Nucleus accumbens (tissue), 56 donors: Measurements from ENCODE around the gene SAE1.
"Not testable (repeated sequence)": the region's sequence is repeated elsewhere in the genome, so short reads cannot be mapped to it uniquely, and the experiment has no call there.

ENCODE experiments used
- DNase-seq, 56 donors: peaks; one replicate each; lab custom pipeline; 2025; lab: John Stamatoyannopoulos, UW

The SAE1 gene

DNA sequence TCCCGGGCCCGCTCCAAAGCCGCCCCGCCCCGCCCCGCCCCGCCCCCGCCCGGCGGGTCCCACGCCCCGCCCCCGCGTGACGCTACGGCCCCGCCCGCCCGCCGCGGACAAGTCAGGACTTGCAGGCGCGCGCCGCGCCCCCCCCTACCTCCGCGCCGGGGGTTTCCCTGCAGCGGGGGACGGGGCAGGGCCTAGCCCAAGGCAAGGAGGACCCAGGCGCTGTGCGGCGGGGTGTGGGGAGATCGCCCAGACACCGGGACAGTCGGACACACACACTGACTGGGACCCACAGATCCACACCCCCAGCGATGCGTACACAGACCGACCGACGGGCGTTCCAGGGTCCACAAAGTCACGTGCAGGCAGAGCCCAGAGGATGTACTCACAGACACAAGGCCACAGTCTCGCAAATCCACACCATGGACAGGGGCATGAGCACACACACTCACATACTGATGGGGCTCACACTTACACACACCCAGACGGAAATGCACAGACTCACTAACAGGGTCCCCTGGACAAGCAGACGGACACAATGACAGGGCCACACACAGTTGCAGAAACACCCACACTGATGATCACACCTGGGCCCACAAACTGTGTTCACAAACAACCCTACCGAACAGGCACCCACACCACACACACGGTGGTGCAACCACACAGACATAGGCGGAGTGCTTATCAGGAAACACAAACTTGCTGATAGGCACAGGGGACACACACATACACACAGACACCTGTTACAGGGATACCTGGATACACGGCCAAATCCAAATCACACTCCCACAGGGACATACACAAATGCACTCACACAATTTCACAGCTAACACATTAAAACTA, 100.8 kb downstream of the SAE1 start:
- peak in 52 of 56 donors; percentile 23 to 89 (median 66) for DNase-seq

DNA sequence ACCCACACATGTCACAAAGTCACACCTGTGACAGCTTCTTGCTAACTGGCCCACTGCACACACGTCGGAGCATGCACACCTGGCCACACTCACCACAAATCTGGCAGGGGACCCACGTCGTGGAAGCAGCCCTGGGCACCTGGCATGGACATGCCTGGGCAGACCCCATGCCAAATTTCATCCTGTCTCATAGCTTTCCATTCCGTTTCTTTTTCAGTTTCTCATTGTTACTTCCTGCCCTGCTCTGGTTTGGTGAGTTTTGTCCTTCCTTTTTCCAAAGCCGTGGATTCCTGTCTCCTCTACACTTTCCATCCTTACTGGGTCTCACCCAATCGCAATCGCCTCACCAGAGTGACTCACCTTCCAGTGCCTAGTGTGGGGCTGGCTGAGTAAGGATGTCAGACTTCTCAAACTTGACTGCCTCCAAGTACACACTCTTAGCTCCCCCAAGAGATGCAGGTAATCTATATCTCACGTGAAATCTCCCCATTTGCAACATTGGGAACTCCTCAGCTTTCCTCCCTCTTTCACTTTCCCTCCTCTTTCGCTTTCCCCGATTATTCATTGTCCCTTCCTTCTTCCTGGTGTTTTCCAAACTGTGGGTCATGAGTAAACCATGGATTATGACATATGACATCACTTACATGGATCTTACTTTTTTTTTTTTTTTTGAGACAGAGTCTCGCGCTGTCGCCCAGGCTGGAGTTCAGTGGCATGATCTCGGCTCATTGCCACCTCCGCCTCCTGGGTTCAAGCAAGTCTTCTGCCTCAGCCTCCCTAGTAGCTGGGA, 102.0 kb downstream of the SAE1 start:
- DNase-seq = no peak

DNA sequence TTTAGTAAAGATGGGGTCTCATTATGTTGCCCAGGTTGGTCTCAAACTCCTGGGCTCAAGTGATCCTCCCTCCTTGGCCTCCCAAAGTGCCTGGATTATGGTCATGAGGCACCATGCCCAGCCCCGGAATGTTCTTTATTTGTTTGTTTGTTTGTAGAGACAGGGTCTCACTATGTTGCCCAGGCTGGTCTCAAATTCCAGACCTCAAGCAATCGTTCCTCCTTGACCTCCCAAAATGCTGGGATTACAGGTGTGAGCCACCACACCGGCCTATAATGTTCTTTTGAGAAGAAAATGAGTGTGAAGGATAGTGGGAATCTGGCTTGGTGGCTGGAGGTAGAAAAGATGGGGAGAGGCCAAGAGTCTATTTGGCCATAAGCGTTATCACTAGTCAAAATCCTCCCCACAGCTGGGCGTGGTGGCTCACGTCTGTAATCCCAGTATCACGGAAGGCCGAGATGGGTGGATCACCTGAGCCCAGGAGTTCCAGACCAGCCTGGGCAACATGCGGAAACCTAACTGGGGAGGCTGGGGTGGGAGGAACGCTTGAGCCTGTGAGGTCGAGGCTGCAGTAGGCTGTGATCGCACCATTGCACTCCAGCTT, 105.5 kb downstream of the SAE1 start:
- DNase-seq = no peak

DNA sequence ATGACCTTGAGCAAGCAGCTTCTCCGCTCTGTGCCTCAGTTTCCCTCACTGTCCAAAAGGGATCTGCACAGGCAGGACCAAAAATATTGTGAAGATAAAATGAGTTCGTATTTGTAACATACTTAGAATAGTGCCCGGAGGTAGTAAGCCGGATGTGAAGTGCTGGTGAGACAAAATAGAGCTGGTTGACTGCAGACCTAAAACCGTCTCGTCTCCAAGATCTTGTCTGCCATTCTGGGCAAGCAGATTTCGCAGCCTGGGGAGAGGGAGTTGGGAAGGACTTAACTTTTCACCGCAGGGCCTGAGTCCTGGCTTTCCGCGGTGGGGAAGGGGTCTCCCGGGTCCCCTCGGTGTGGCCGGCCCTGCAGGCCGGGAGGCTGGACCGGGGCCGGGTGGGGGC, 108.5 kb downstream of the SAE1 start:
- DNase-seq = peak in 3 of 56 donors; percentile 13 to 42 (median 28)

DNA sequence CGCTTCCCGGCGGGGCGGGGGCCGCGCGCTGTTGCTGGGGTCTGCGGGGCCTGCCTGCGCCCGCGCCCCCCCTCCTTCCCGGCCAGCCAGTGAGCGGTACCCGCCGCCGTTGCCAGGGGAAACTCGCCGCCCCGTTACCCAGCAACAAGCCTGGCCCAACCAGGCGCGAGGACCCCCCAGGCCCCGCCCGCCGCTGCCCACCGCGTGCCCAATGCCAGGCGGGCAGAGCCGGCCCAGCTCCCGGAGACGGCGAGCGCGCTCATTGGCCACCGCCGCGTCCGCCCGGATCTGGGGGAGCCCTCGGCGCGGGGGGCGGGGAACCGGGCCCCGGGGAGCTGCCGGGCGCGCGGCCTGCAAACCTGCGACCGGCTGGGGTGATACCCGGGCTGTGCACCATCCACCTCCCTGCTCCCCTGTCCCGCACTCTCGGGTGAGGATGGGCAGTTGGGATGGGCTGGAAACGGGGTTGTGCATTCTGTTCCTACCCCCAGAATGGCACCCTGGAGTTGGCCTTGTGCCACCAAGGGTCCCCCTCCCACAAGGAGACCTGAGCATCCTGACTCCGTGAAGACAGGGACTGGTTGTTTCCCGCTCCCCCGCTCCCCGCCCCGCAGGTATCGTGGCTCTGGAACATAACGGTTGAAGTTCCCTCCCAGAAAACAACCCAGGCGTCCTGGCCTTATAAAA, 109.1 kb downstream of the SAE1 start:
- peak in 55 of 56 donors; percentile 16 to 91 (median 75) for DNase-seq

DNA sequence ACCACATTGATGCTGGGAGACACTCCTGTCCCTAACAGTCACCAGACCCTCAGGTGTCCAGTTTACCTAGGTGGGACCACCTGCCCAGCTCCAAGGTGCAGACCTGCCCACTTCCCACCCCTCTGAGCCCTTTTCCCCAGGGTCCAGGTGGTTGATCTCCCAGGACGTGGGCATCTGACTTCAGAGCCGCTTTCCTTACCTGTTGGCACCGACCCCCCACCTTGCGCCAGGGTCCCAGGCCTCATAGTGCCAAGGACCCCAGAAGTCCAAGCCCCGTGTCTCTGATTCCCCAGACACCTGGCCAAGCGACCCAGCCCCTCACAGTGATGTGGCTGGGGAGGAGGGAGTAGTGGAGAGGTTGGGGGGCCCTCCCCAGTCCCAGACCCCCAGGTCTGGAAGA, 109.9 kb downstream of the SAE1 start:
- no peak for DNase-seq

DNA sequence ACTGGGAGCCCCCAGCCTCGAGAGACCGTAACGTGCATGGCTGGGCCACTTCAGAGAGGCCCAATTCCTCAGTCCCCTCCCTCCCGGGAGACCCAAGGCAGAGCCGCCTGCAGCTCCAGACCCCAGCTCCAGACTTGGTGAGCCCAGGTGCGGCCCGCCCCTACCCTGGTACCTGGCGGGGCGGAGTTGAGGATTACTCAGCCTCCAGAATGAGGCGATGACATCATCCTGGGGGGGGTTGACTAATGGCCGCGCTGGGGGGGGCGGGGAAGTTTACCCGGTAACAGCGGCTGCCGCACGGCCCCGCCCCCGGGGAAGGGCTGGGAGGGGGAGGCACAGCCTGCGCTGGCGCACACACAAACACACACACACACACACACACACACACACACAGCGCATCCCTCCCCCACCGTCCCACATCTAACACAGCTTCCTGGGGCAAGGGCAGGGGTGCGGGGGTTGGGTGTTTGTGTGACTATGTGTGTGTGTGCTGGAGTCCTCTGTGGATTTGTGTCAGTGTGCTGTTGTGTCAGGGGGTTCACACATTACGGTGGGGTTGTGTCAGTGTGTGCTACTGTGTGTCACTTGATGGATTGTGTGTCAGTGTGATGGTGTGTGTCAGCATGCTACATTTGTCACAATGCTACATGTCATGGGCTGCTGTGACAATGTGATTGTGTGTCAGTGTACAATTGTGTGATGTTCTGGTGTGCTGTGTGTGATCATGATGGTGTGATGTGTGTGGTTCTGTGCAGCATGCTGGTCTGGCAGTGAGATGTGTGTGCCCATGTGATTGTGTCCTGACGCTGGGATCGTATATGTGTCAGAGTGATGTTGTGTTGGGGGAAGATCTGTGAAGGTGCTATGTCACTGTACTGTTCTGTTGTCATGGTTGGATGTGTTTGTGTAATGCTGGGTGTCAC, 110.6 kb downstream of the SAE1 start:
- peak in 41 of 56 donors; percentile 2 to 84 (median 48) for DNase-seq

DNA sequence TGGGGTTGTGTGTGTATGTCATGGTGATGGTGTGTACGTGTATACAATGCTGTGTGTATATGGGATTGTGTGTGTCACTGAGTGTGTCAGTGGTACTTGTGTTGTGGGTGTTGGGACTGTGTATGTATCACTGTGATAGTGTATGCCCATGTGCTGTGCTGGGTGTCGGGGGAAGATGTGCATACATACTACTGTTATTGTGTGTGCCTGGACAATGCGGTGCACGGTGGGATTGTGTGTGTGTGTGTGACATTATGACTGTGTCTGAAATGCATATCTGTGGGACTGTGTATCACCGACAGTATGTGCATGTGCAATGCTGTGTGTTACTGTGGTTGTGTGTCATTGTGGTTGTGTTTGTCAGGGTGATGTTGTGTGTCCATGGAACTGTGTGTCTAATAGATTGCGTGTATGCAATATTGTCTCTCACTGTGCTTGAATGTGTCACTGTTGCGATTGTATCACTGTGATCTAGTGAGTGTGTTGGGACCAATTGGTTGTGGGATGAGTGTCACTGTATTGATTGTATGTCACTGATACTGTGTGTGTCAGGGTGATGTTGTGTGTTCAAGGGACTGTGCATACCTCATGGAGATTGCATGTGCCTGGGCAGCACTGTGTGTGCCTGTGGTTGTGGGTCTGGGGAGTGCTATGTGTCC, 111.4 kb downstream of the SAE1 start:
- DNase-seq = no peak

DNA sequence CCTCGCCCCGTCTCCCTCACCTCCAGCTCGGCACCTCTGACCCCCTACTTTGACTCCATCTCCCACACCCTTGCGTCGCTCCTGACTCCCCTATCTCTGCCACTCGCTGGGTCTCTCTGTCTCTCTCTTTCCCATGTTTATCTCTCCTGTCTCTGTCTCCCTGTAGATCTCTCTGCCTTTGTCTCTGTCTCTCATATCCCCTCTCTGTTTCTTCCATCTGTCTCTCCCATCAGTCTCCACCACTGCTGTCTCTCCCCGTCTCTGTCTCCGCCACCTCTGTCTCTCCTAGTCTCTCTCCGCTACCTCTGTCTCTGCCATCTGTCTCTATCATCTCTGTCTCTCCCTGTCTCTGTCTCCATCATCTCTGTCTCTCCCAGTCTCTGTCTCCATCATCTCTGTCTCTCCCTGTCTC, 112.7 kb downstream of the SAE1 start:
- no peak for DNase-seq

DNA sequence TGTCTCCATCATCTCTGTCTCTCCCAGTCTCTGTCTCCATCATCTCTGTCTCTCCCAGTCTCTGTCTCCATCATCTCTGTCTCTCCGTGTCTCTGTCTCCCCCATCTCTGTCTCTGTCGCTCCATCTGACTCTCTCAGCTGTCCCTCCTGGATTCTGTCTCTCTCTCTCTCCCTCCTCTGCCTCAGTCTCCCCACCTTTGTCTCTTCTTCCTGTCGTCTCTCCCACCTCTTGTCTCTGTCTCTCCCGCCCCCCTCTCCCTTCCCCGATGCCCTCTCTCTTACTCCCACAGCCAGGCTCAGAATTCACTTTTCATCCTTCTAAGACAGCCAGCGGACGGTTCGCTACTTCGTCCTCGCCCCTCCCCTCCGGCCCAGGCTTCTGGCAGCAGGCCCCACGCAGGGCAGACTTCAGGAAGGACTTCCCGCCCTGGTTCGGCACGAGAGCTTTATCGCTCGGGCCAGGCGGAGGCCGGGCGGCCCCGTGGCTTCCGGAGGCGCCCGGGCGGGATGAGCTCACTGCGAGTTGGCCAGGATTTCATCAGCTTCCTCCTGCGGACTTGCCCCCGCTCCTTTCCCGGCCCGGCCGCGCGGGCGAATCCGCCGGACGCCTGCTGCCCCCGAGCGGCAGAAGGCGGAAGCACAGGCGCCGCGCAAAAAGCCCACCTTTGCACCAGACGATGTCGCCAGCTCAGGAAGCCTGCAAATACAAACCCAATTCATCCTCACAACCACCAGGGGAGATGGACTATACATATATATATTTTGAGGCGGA, 113.3 kb downstream of the SAE1 start:
- peak in 53 of 56 donors; percentile 17 to 86 (median 67) for DNase-seq

DNA sequence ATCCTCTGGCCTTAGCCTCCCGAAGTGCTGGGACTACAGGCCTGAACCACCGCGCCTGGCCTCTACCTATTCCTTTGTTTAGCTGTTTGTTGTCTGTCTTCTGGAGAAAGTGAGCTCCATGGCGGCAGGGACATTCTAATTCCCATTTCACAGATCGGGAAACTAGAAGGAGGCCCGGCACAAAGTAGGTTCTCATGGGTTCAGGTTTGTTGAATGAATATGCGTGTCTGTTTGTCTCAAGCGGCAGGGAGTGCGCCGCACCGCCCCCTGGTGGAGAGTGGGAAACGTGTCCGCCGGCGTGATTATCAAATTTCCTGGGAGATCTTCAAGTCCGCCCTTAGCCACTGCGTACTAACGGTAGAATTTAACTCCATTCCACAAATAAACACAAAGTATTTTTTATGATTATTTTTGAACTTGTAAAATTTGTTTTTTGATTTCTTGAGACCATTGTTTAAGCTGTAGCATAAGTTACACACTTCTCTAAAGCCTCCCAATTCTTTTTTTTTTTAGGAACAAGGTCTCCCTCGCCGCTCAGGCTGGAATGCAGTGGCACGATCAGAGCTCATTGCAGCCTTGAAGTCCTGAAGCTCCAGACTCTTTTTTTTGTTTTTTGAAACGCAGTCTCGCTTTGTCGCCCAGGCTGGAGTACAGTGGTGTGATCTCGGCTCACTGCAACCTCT, 116.8 kb downstream of the SAE1 start:
- DNase-seq = peak in 45 of 56 donors; percentile 5 to 86 (median 42)

DNA sequence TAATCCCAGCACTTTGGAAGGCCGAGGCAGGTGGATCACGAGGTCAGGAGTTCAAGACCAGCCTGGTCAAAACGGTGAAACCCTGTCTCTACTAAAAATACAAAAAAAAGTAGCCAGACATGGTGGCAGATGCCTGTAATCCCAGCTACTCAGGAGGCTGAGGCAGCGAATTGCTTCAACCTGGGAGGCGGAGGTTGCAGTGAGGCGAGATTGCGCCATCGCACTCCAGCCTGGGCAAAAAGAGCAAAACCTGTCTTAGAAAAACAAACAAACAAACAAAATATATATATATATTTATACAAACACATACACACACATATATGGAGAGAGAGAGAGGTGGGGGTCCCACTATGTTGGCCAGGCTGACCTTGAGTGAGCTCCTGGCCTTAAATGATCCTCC, 122.4 kb downstream of the SAE1 start:
- not testable (repeated sequence) for DNase-seq

DNA sequence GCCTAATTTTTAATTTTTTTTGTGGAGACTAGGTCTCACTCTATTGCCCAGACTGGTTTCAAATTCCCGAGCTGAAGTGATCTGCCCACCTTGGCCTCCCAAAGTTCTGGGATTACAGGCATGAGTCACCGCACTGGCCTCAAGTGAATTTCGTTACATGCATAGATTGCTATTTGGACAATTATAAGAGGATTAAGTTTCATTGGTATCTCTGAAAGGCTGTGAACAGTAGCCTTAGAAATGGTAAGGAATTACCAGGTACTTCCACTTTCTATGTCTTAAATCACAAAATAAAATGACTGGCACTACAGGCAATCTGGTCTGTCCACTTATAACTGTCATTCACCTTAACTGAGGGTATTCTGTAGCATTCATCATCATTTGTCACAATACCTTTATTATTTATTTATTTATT, 122.8 kb downstream of the SAE1 start:
- DNase-seq = no peak

DNA sequence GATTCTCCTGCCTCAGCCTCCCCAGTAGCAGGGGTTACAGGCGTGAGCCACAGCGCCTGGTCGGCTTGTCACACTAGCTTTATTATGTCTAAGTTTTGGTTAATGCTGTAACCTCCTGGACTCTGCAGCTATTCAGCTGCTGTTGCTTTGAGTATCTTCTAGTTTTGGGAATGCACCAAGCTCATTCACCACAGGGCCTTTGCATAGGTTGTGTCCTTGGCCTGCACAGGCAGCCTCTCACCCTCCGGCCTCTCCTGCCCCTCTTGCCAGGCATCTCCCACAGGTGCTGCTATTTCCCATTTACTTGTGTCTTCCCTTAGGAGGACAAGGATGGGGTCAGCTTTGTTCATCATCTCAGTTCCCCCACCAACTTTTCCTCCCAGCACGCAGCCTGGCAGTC, 123.3 kb downstream of the SAE1 start:
- DNase-seq = no peak

DNA sequence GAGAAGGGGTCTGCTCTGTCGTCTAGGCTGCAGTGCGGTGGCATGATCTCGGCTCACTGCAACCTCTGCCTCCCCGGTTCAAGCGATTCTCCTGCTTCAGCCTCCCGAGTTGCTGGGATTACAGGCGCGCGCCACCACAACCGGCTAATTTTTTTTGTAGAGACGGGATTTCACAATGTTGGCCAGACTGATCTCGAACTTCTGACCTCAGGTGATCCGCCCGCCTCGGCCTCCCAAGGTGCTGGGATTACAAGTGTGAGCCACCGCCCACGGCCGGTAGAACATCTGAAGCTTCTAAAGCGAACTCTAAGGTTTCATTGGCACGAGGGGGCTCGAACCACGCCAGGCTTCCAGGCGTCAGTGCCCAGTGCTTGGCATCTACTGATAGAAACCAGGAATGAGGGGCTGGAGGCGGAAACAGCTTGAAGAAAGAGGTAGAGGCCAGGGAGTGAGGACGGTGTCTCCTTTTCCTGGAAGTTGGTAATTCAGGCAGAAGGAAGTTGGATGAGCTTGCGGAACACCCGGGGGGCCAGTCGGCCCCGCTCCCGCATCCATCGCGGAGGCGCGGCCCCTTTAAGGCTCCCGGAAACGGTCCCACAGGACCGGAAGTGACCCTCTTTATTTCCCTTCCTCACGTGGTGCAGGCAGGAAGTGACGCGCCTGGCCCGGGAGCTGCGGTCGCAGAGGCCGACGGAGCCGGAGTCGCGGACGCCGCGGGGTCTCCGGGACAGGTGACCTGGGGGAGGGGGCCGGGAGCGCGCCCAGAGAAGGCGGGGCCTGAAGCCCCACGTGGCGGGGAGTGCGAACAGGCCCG, 125.5 kb downstream of the SAE1 start, which contains the start of gene CCDC9:
CCDC9 (plus strand) TSS at position 647 of the 814 bp plus-strand sequence. CDS start 1,876 bp downstream, outside the sequence.
- DNase-seq = peak in 54 of 56 donors; percentile 91 to 100 (median 98)

DNA sequence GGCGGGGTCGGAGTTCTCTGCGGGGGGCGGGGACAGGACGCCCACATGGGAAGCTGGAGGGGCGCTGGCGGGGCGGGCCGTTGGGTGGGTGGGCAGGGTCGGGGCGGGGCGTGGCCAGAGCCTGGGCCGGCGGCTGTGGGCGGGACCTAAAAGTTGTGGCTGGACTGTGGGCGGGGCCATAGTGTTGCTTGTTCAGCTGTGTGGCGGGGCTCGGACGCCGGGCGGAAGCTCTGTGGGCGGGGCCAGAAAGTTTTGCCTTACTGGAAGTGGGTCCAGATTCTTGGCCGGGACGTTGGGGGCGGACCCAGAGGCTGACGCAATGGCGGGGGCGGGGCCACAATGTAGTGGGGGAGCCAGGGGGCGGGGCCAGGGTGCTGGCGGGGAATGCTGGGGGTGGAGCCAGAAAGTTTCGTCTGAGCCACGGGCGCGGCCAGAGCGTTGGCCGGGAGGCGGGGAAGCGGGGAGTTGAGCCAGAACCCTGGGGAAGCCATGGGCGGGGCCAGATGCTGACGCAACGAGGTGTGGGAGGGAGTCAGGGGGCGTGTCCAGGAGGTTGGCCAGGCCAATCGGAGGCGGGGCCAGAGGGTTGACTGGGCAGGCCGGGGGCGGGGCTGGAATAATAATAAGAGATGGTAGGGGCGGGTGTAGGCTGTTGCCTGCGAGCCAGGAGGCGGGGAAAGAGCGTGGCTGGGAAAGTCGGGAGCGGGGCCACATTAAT, 126.2 kb downstream of the SAE1 start:
- peak; percentile 95 to 100 (median 100) for DNase-seq
